H1 (cell line): Measurements from ENCODE around the gene ASB1. TPM values are rescaled to one million over a fixed set of nuclear protein-coding genes. Genes with fewer than 3 reads are reported as not detected.
A peak's percentile ranks its signal among the peaks of the same experiment; 100 is the strongest.

Experiments used
- CTCF ChIA-PET: fragments of 300-600 bp; sonication (Branson Sonifier 250); formaldehyde crosslinking; loops from one replicate; lab custom pipeline; 2021; ENCODE audit not compliant: partially characterized antibody; lab: Charles Lee
- POLR2A ChIA-PET: fragments of 300-600 bp; sonication (Branson Sonifier 250); formaldehyde crosslinking; loops from one replicate; lab custom pipeline; 2021; ENCODE audit warnings: inconsistent platforms; ENCODE audit not compliant: partially characterized antibody; lab: Charles Lee
- DNase-seq, 2 experiments: peaks; one replicate each; pipeline versions ENCODE4 v3.0.0 to v3.0.0-alpha.2; 2010 to 2022; ENCODE audit warnings: low spot score in 2 of 2, low read depth in 1 of 2, mixed read lengths in 1 of 2
- FAIRE-seq: peaks from 2 replicates; lab custom pipeline; 2011; peaks lifted over from hg19 to GRCh38; lab: Jason Lieb, UNC
- H2AFZ ChIP-seq: 2 replicates; pipeline ENCODE4 v1.8.1; 2012; ENCODE audit warnings: low read length, inconsistent platforms
- H2AK5ac ChIP-seq: 2 replicates; pipeline ENCODE4 v1.6.1; 2013; ENCODE audit warnings: low read depth, low read length
- H2BK120ac ChIP-seq: replicated peaks from 2 replicates; pipeline ENCODE3; 2013; ENCODE audit warnings: low read depth, low read length, inconsistent platforms
- H2BK12ac ChIP-seq: 2 replicates; pipeline ENCODE4 v1.6.1; 2013; ENCODE audit warnings: low read depth, low read length
- H2BK15ac ChIP-seq: 2 replicates; pipeline ENCODE4 v1.6.1; 2013; ENCODE audit warnings: low read length
- H2BK20ac ChIP-seq: 2 replicates; pipeline ENCODE4 v1.6.1; 2013; ENCODE audit warnings: low read length
- H2BK5ac ChIP-seq: 2 replicates; pipeline ENCODE4 v1.6.1; 2013; ENCODE audit warnings: low read depth, low read length
- H3K14ac ChIP-seq: 2 replicates; pipeline ENCODE4 v1.6.1; 2013; ENCODE audit warnings: inconsistent platforms; ENCODE audit not compliant: insufficient read length
- H3K18ac ChIP-seq: 2 replicates; pipeline ENCODE4 v1.6.1; 2013; ENCODE audit warnings: low read length; ENCODE audit errors: extremely low read depth
- H3K23ac ChIP-seq: 2 replicates; pipeline ENCODE4 v1.6.1; 2013; ENCODE audit warnings: inconsistent platforms; ENCODE audit not compliant: insufficient read length
- H3K23me2 ChIP-seq: 2 replicates; pipeline ENCODE4 v1.6.1; 2013; ENCODE audit warnings: low read depth, low read length
- H3K27ac ChIP-seq: 2 replicates; pipeline ENCODE4 v1.6.1; 2011; ENCODE audit warnings: low read depth, low read length, inconsistent platforms
- H3K27me3 ChIP-seq, 4 experiments: replicated peaks in 1 of 4; 1 replicate in 1 of 4; 2 replicates in 3 of 4; pipeline versions ENCODE4 v1.6.1 to v1.8.1; 2011 to 2013; ENCODE audit warnings: low read length in 3 of 4, mild to moderate bottlenecking in 3 of 4, inconsistent platforms in 2 of 4, mixed read lengths in 2 of 4, moderate library complexity in 1 of 4; ENCODE audit not compliant: control insufficient read depth in 3 of 4, insufficient read depth in 3 of 4; ENCODE audit errors: extremely low read depth in 1 of 4
- H3K36me3 ChIP-seq, 4 experiments: 2 replicates each; pipeline versions ENCODE4 v1.6.1 to v1.8.1; 2011 to 2013; ENCODE audit warnings: mild to moderate bottlenecking in 4 of 4, low read length in 3 of 4, moderate library complexity in 2 of 4, control low read depth in 1 of 4, inconsistent platforms in 1 of 4; ENCODE audit not compliant: insufficient read depth in 4 of 4, control insufficient read depth in 2 of 4
- H3K4ac ChIP-seq: replicated peaks from 2 replicates; pipeline ENCODE3; 2013; ENCODE audit warnings: low read length, low read depth, mixed read lengths, inconsistent platforms; ENCODE audit not compliant: insufficient read length
- H3K4me1 ChIP-seq, 4 experiments: replicated peaks in 1 of 4; 1 replicate in 1 of 4; 2 replicates in 3 of 4; pipeline versions ENCODE4 v1.6.1 to v1.8.1; 2011 to 2013; ENCODE audit warnings: low read length in 3 of 4, inconsistent platforms in 2 of 4, mixed read lengths in 1 of 4; ENCODE audit not compliant: insufficient read depth in 4 of 4, control insufficient read depth in 3 of 4
- H3K4me2 ChIP-seq, 2 experiments: 2 replicates each; pipeline versions ENCODE4 v1.6.1 to v1.8.1; 2011 to 2013; ENCODE audit warnings: low read depth in 2 of 2, low read length in 2 of 2, control low read depth in 1 of 2, inconsistent platforms in 1 of 2, mild to moderate bottlenecking in 1 of 2; ENCODE audit not compliant: insufficient read depth in 1 of 2
- H3K4me3 ChIP-seq, 4 experiments: fragments of 200-600, 300-600 bp in 1 of 4; sonication (generic), shearing (Covaris generic), sonication (Bioruptor Twin) in 1 of 4; 2 replicates each; pipeline versions ENCODE4 v1.5.1 to v1.8.1; 2011 to 2016; ENCODE audit warnings: low read length in 4 of 4, low read depth in 3 of 4, control low read depth in 2 of 4, inconsistent platforms in 2 of 4, mild to moderate bottlenecking in 2 of 4, mixed read lengths in 1 of 4, moderate library complexity in 1 of 4; ENCODE audit not compliant: insufficient read depth in 2 of 4; ENCODE audit errors: extremely low read depth in 1 of 4
- H3K56ac ChIP-seq: replicated peaks from 2 replicates; pipeline ENCODE3; 2013; ENCODE audit warnings: low read depth, mild to moderate bottlenecking, mixed read lengths, low read length, inconsistent platforms; ENCODE audit not compliant: insufficient read length
- H3K79me1 ChIP-seq: 2 replicates; pipeline ENCODE4 v1.6.1; 2013; ENCODE audit warnings: low read depth, low read length, control low read depth
- H3K79me2 ChIP-seq, 2 experiments: 2 replicates each; pipeline versions ENCODE4 v1.6.1 to v1.8.1; 2012 to 2013; ENCODE audit warnings: low read length in 2 of 2, mild to moderate bottlenecking in 2 of 2, inconsistent platforms in 1 of 2; ENCODE audit not compliant: insufficient read depth in 2 of 2, control insufficient read depth in 1 of 2
- H3K9ac ChIP-seq, 4 experiments: replicated peaks in 1 of 4; 1 replicate in 1 of 4; 2 replicates in 3 of 4; pipeline versions ENCODE4 v1.6.1 to v1.8.1; 2011 to 2013; ENCODE audit warnings: low read depth in 3 of 4, low read length in 3 of 4, control low read depth in 2 of 4, mild to moderate bottlenecking in 2 of 4, moderate library complexity in 2 of 4, inconsistent platforms in 1 of 4; ENCODE audit errors: extremely low read depth in 1 of 4
- H3K9me3 ChIP-seq, 2 experiments: 2 replicates each; pipeline versions ENCODE4 v1.6.1 to v1.8.1; 2012 to 2013; ENCODE audit warnings: mild to moderate bottlenecking in 2 of 2, moderate library complexity in 2 of 2, control low read depth in 1 of 2, inconsistent platforms in 1 of 2, low read depth in 1 of 2, low read length in 1 of 2, mixed read lengths in 1 of 2; ENCODE audit not compliant: insufficient read depth in 2 of 2
- H4K20me1 ChIP-seq, 2 experiments: replicated peaks in 1 of 2; 2 replicates each; pipeline versions ENCODE3 to v1.8.1; 2011 to 2013; ENCODE audit warnings: inconsistent platforms in 2 of 2, low read length in 2 of 2, mild to moderate bottlenecking in 1 of 2; ENCODE audit not compliant: insufficient read depth in 2 of 2, control insufficient read depth in 1 of 2
- H4K5ac ChIP-seq: 2 replicates; pipeline ENCODE4 v1.6.1; 2013; ENCODE audit warnings: low read length, low read depth, mixed read lengths, inconsistent platforms; ENCODE audit not compliant: insufficient read length
- H4K8ac ChIP-seq: 2 replicates; pipeline ENCODE4 v1.8.0; 2013; ENCODE audit warnings: mild to moderate bottlenecking, moderate library complexity, low read length, inconsistent platforms; ENCODE audit not compliant: insufficient read depth; ENCODE audit errors: extremely low read depth
- H4K91ac ChIP-seq: replicated peaks from 2 replicates; pipeline ENCODE3; 2013; ENCODE audit warnings: low read length, mixed read lengths, inconsistent platforms; ENCODE audit not compliant: insufficient read length
- CBX5 ChIP-seq: fragments of 300-800, 300-1000 bp; sonication (generic); IDR thresholded peaks from 2 replicates; pipeline ENCODE4 v1.7.1; 2016; ENCODE audit warnings: antibody characterized with exemption, low read length, low read depth
- CREB1 ChIP-seq: IDR thresholded peaks from 2 replicates; pipeline ENCODE4 v1.6.1; 2012; ENCODE audit warnings: inconsistent platforms
- EGR1 ChIP-seq: IDR thresholded peaks from 2 replicates; pipeline ENCODE4 v1.6.1; 2011; ENCODE audit warnings: low read depth, low read length, borderline replicate concordance
- GABPA ChIP-seq: IDR thresholded peaks from 2 replicates; pipeline ENCODE4 v1.6.1; 2011; ENCODE audit warnings: mild to moderate bottlenecking, low read length, moderate library complexity, borderline replicate concordance; ENCODE audit not compliant: insufficient read depth
- HDAC2 ChIP-seq, 2 experiments: fragments of 300-600 bp in 1 of 2; sonication (generic) in 1 of 2; IDR thresholded peaks; 2 replicates each; pipeline ENCODE4 v1.6.1; 2011 to 2012; ENCODE audit warnings: low read depth in 2 of 2, low read length in 2 of 2, mild to moderate bottlenecking in 2 of 2, moderate library complexity in 2 of 2, borderline replicate concordance in 1 of 2, inconsistent platforms in 1 of 2
- JUND ChIP-seq: IDR thresholded peaks from 2 replicates; pipeline ENCODE4 v1.6.1; 2011; ENCODE audit warnings: mild to moderate bottlenecking, improper control_type of control experiment, low read length
- KDM1A ChIP-seq: fragments of 200-600, 300-600 bp; sonication (generic); IDR thresholded peaks from 2 replicates; pipeline ENCODE4 v1.7.1; 2016; ENCODE audit warnings: mild to moderate bottlenecking, low read length, borderline replicate concordance
- MAFK ChIP-seq: IDR thresholded peaks from 2 replicates; pipeline ENCODE4 v1.6.1; 2012; ENCODE audit warnings: low read depth, mild to moderate bottlenecking, improper control_type of control experiment, low read length
- POLR2A ChIP-seq, 2 experiments: IDR thresholded peaks; 1 replicate in 1 of 2; 2 replicates in 1 of 2; pipeline ENCODE4 v1.6.1; 2011; ENCODE audit warnings: low read depth in 2 of 2, low read length in 2 of 2, mild to moderate bottlenecking in 2 of 2; ENCODE audit errors: control extremely low read depth in 1 of 2
- RFX5 ChIP-seq: IDR thresholded peaks from 2 replicates; pipeline ENCODE4 v1.6.1; 2011; ENCODE audit warnings: low read depth, low read length, improper control_type of control experiment, borderline replicate concordance
- RNF2 ChIP-seq: fragments of 200-900, 300-1000 bp; sonication (generic); IDR thresholded peaks from 2 replicates; pipeline ENCODE4 v1.7.1; 2016; ENCODE audit warnings: borderline replicate concordance, low read depth, mild to moderate bottlenecking, antibody characterized with exemption, low read length; ENCODE audit not compliant: poor library complexity, severe bottlenecking; ENCODE audit errors: missing control alignments
- RXRA ChIP-seq: IDR thresholded peaks from 2 replicates; pipeline ENCODE4 v1.6.1; 2011; ENCODE audit warnings: low read depth, mild to moderate bottlenecking, low read length, moderate library complexity; ENCODE audit not compliant: insufficient read depth
- SP1 ChIP-seq: IDR thresholded peaks from 2 replicates; pipeline ENCODE4 v1.6.1; 2011; ENCODE audit warnings: low read depth, low read length
- SP4 ChIP-seq: IDR thresholded peaks from 2 replicates; pipeline ENCODE4 v1.6.1; 2012; ENCODE audit warnings: low read length, inconsistent platforms
- WGBS, 2 experiments: shearing (Covaris generic) in 1 of 2; methylation state at CpG; one replicate each; pipeline versions ENCODE4 v1.1.6 to v1.1.7; 2013 to 2015; ENCODE audit warnings: low lambda C conversion rate in 2 of 2, mixed read lengths in 2 of 2, inconsistent platforms in 1 of 2, low coverage in 1 of 2, missing lambda C conversion rate in 1 of 2; ENCODE audit not compliant: insufficient replicate concordance in 2 of 2, insufficient coverage in 1 of 2, insufficient read length in 1 of 2; ENCODE audit errors: extremely low coverage in 1 of 2, missing lambda C conversion rate in 1 of 2; 5-methylcytosine and 5-hydroxymethylcytosine counted together
- polyA plus RNA-seq, 7 experiments: library from polyadenylated mRNA; depleted of rRNA in 3 of 7; stranded (reverse) in 5 of 7; unstranded in 2 of 7; fragments of >200 nt in 5 of 7; fragments of 200-250 nt in 2 of 7; gene quantifications; 1 replicate in 5 of 7; 2 replicates in 1 of 7; 4 replicates in 1 of 7; pipeline versions ENCODE4 v1.2.1 to v1.2.3, GENCODE V29; 2011 to 2013; ENCODE audit warnings: missing spikeins in 2 of 7, mixed read lengths in 2 of 7
- total RNA-seq: library from RNA; stranded (reverse); fragmentation: NEBNext Ultra II Directional; extraction: Animal tissue kit (Norgen Biotek cat#: 25700); gene quantifications from 2 replicates; pipeline ENCODE4 v1.2.1, GENCODE V29; 2021

ASB1 gene
- total and polyA plus RNA-seq, 2 of the 8 experiments (the other 6 are each of a cell fraction or from before 2014, with no cell fraction given), result 24.1 to 36.0 TPM

DNA sequence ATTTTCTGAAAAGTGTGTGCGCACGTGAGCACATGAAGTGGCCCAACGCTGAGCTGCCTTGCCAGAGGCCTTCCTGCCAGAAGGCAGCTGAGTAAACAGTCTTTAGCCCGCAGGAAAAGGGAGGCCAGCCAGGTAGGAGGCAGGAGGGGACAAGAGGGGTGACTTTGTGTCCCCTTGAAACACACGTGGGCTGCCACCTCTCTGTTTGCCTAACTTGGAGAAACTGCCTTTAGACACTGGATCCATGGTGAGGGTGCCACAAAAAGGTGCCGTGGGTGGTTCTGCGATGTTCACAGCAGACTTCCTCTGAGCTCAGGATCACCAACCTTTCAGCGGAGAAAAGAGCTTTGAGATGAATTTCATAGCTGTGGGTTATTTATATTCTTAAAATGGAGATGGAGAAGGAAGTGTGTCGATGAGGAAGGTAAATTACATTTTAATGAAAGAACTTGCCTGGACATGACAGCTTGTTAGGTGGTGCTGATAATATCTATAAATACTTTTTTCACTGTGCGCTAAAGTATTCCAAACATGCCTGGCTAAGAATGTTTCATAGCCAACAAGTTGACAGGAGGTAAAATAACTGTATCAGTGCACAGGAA is 36.6 kb upstream of the ASB1 start:
- Histone ChIP-seq H3K79me2 (no peaks in the 10 kb centered on the region), H2BK20ac (no peak overlapping the region), H3K9me3 (no peaks in the 10 kb centered on the region), H3K23me2 (no peaks in the 10 kb centered on the region), H3K4me1 (no peaks in the 10 kb centered on the region), H3K23ac (no peak overlapping the region), H2AK5ac (no peak overlapping the region), H2AFZ (no peak overlapping the region), H3K56ac (no peak overlapping the region), H4K20me1 (no peaks in the 10 kb centered on the region), H4K8ac (no peak overlapping the region), H3K4ac (peak overlapping the region; percentile 90), H3K27me3 (no peaks in the 10 kb centered on the region), H4K5ac (no peak overlapping the region), H4K91ac (no peak overlapping the region), H2BK12ac (no peak overlapping the region), H3K9ac (no peak overlapping the region), H2BK15ac (no peak overlapping the region), H3K79me1 (no peaks in the 10 kb centered on the region), H3K36me3 (no peaks in the 10 kb centered on the region), H3K27ac (peak overlapping the region; percentile 15; the same call in 1 of the 2 replicates), H3K18ac (no peak overlapping the region), H2BK5ac (0 out of 2 replicates have a peak overlapping the region, but pooled peaks have one; percentile 71), H3K4me3 (no peak overlapping the region), H3K14ac (no peak overlapping the region), H3K4me2 (no peak overlapping the region), H2BK120ac (no peak overlapping the region)
- ChIA-PET POLR2A (no interaction called here), CTCF (interaction anchor here (1.0 to 1.5 kb wide), 2 partner anchors 23 to 33 kb away, joined by 3 to 6 read pairs; no protein-coding TSS in a partner anchor)
- DNase-seq (no peak), FAIRE-seq (no peak)
- WGBS, 2 experiments, result 93 to 100% methylated on average over 1 to 10 of the region's 10 CpGs
- TF ChIP-seq SP4 (no peak), RFX5 (no peak), POLR2A (IDR thresholded peaks at IDR 0.05; ENCODE audit: control extremely low read depth in 1 of 2, low read depth in 2 of 2, low read length in 2 of 2) (no peak), RNF2 (no peak), MAFK (no peak), JUND (no peak), SP1 (no peak), RXRA (no peak), CBX5 (no peak), GABPA (no peak), EGR1 (no peak), HDAC2 (IDR thresholded peaks at IDR 0.05; ENCODE audit: borderline replicate concordance in 1 of 2, low read depth in 2 of 2, low read length in 2 of 2) (no peak), KDM1A (no peak), CREB1 (no peak)
